Activated CD4-positive, CD25-positive, alpha-beta regulatory T cell treated with anti-CD3 and anti-CD28 coated beads, Interleukin-2, amount 50 U/mL, for 72 hours (primary cell): ENCODE data around the gene TMEM129.
A peak's percentile ranks its signal among the peaks of the same experiment; 100 is the strongest.
"Not testable (repeated sequence)": the region's sequence is repeated elsewhere in the genome, so short reads cannot be mapped to it uniquely, and the experiment has no call there.

Source experiments
- DNase-seq: peaks from one replicate; pipeline ENCODE4 v3.0.0; 2021

TMEM129 gene

DNA sequence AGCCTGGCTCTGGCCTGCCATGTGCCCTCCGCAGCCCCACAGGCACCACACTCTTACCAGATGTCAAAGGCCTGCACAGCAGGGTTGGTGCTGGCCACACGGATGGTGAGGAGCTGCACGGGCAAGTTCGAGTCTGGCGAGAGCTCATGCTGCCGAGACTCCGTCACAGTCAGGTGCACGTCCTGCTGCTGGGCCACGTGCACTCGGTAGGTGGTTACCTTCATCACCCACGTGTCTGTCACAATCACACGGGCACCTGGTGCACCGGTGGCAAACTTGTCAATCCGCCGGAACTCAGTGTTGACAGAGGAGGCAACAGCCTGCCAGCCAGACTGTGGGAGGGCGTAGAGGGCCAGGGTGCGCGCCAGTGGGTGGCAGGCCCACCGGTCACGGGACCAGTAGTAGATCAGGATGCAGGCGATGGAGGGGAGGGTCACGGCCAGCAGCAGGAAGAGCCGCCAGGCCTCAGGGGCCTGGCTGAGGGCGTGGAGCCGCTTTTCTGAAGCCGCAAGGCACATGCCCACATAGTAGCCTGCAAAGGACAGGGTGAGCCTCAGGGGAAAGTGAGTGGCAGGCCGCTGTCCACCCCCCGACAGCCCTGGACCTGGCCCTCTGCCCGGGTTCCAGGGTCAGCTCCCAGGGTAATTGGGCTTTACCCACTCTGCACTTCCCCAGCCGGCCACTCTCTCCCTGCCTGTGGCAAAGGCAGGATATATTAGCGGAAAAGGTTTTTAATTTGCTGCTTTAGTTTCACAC lies 2.9 kb downstream of the TMEM129 start:
- DNase-seq, result no peak

DNA sequence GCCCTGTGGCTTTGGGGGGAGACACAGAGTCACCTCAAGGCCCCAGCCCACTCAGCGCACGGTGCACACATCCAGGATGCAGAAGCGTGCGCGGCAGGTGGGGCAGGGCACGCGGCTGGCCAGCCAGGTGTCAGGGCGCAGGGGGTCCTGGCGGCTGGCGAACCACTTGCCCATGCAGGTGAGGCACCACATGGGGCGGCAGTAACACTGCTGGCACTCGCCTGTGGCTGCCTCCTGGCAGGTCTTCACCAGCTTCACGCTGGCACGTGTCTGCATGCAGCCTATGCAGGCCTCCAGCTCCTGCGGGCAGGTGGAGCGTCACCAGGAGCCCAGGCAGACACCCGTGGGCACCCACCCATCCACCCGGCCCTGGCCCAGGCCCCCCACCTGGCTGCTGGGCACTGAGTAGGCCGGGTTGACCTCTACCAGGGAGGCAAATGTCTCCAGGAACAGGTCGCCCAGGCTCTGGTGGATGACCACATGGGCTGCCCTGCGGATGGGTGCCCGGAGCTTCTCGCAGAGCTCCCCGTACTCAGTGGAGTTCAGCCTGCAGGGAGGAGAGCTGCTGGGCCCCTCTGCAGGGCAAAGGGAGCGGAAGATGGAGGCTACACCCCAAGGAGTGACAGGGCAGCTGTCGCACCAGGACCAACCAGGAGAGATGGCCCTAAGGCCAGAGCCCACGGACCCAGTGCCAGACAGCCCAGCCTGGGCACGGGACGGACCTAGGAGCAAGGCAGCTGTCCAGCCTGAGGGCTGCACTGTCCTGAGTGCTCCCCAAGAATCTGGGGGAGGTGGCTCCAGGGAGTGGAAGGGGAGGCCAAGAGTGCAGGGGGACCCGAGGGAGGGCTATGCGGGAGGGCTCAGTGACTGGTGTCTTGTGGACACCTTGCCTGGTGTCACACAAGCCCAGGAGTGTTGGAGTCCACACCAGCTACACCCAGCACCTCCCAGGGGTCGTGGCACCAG lies 3.7 kb downstream of the TMEM129 start:
- DNase-seq, result no peak

- no peak for DNase-seq
These were observed 4.8 kb downstream of the TMEM129 start for GRCh38 chr4:1716065-1716945.

DNA sequence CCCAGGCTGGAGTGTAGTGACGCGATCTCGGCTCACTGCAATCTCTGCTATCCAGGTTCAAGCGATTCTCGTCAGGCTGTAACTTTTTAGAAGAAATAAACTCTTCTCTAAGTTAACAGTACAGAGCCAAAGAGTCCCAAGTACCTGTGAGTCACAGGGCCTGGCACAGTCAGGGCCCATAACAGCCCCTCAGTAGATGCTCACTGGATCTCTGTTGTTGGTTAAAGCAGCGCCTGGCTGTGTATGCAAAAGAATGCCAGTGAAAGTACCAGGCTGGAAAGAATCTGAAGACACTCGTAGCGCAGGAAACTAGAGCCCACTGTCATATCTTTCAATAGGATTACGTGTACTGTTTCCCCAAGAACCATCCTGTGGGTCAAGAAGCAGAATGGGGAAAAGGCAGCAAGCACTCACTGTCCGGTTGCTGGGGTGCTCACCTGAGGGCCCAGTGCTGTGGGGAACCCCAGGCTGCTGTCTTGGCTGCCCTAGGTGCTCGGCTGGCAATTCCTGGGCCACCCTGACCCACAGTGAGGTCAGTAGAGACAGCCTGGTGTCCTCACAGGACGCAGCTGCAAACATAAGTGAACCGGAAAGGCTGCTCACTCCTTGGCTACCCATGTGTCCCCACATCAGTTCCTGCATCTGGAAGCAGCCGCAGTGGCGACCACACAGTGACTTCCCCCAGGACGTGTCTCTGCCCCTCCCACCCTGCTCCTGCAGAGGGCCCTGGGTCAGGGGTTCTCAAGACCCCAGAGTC lies 5.9 kb downstream of the TMEM129 start:
- no peak for DNase-seq

GRCh38 chr4:1714303-1715001 lies 6.7 kb downstream of the TMEM129 start:
- no peak for DNase-seq

DNA sequence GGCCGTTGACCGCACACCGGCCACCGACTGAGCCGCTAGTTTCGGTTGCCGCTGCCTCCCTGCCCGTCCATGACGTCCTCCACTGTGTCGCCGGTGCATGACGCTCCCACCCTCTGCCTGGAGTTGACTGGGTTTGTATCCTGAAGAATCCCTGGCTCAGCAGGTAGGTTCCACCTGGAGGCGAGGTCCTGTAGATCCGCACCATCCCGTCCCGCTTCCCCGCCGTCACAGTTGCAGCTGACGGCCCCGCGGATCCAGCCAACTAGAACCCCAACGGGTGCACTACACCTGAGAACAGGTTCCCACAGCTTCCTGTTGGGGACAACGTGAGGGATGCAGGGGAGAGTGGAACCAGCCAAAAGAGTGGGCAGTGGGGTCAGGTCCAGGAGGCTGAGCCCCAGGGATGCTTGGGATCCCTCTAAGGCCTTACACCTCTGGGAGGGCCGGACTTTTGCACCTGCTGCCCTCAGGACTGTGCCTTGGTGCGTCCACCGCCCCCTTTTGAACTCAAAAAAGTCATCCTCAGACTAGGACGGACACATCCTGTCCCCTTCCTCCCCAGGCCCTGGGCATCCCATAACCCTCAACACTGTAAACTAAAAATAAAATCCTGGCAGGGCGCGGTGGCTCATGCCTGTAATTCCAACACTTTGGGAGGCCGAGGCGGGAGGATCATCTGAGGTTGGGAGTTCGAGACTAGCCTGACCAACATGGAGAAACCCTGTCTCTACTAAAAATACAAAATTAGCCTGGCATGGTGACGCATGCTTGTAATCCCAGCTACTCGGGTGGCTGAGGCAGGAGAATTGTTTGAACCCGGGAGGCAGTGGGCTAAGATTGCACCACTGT lies 7.9 kb downstream of the TMEM129 start:
- DNase-seq, result no peak

DNA sequence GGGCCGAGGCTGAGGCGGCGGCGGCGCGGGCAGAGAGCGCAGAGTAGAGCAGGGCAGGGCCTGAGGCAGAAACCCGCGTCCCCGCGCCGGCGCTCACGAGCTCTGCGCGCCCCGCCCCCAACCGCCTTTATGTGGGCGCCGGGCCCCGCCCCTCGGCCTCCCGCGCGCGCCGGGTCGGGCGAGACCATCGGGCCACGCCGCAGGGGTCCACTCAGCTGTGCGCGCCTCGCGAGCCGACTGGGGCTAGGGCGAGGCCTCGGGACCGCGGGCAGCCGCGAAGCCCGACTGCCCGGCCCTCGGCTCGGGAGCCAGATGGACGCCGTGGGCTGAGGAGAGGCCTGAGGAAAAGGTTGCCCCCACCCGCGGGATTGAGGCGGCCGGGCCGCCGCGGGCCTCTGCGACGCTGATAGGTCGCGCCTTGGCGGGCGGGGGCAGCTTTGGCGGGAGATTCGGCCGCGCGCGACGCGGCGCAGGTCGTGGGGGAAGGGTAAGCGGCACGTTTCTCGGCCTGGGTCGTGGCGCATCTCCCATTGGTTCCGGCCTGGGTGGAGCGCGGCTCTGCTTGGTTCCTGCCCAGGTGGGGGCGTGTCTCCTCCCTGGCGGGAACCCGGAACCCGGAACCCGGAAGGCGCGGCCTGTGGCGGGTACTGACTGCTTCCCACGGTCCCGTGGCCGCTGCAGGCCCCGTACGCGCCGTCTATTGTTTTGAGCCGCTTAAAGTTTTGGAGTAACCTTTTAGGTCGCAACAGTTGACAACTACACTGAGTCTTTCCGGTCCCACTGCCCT lies 8.7 kb downstream of the TMEM129 start, which contains the start of gene SLBP:
Gene SLBP, minus strand, starts transcription at position 104 of the 787 bp plus-strand sequence. CDS start 131 bp downstream, outside the sequence.
- DNase-seq, result peak; percentile 97

GRCh38 chr4:1711571-1712215 lies 9.4 kb downstream of the TMEM129 start:
- peak; percentile 53 for DNase-seq

GRCh38 chr4:1711055-1711570 lies 10.0 kb downstream of the TMEM129 start:
- DNase-seq, result no peak

DNA sequence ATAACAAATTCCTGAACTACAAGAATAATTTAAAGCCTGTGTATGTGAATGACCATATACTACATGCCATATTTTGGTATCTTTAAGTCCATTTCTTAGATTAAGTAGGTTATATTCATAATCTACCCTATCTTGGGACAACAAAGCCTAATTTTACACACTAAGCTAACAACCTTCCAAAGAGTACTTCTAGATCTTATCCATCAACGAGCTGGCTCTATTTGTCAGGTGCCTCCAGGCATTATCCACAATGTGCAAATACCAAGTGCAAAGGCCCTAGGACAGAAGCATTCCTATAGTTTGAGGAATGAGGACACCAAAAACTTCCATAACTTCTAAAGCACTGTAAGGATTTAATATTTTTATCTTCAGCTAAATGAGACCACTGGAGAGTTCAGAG lies 12.5 kb downstream of the TMEM129 start:
- DNase-seq, result no peak

- no peak for DNase-seq
These were observed 14.8 kb downstream of the TMEM129 start for GRCh38 chr4:1706358-1706757.

DNA sequence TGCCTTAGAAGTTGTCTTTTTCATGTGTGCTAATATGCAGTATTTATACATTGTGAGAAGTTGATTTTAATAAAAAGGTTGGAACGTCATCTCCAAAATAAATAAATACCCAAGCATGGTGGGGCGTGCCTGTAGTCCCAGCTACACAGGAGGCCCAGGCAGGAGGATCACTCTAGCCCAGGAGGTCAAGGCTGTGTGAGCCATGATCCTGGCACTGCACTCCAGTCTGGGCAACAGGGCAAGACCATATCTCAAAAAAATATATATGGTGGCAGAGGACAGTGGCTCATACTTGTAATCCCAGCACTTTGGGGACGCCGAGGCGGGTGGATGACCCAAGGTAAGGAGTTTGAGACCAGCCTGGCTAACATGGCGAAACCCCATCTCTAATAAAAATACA lies 15.4 kb downstream of the TMEM129 start:
- DNase-seq, result no peak

GRCh38 chr4:1703867-1704266 lies 17.3 kb downstream of the TMEM129 start:
- no peak for DNase-seq

- not testable (repeated sequence) for DNase-seq
These were observed 19.5 kb downstream of the TMEM129 start for GRCh38 chr4:1701671-1702070.

GRCh38 chr4:1695913-1696312 lies 25.2 kb downstream of the TMEM129 start:
- no peak for DNase-seq

GRCh38 chr4:1693131-1693896 lies 27.8 kb downstream of the TMEM129 start:
- DNase-seq, result peak; percentile 76

GRCh38 chr4:1691737-1692373 lies 29.3 kb downstream of the TMEM129 start:
- DNase-seq, result no peak
